Neural progenitor cell (in vitro differentiated cells): ENCODE measurements around the gene MRGPRG. TPM values are rescaled to one million over a fixed set of nuclear protein-coding genes. Genes with fewer than 3 reads are reported as not detected.

Source experiments
- DNase-seq: peaks from one replicate; pipeline ENCODE4 v3.0.0-alpha.2; 2016; ENCODE audit warnings: low spot score
- H2AFZ ChIP-seq: fragments of 200-600 bp; sonication (generic); replicated peaks from 2 replicates; pipeline ENCODE4 v1.6.1; 2016; ENCODE audit warnings: antibody characterized with exemption
- H3F3A ChIP-seq: fragments of 200-600 bp; sonication (generic); 2 replicates; pipeline ENCODE4 v1.6.1; 2016; ENCODE audit warnings: antibody characterized with exemption, low read depth
- H3K27ac ChIP-seq: fragments of 200-600 bp; sonication (generic); 2 replicates; pipeline ENCODE4 v1.5.1; 2016; ENCODE audit warnings: mild to moderate bottlenecking
- H3K27me3 ChIP-seq: fragments of 200-600 bp; sonication (generic); 2 replicates; pipeline ENCODE4 v1.6.1; 2016; ENCODE audit warnings: mild to moderate bottlenecking, moderate library complexity
- H3K36me3 ChIP-seq: fragments of 200-600 bp; sonication (generic); 2 replicates; pipeline ENCODE4 v1.5.1; 2016
- H3K4me1 ChIP-seq: fragments of 200-600 bp; sonication (generic); 2 replicates; pipeline ENCODE4 v1.6.1; 2016; ENCODE audit warnings: mixed run types
- H3K4me2 ChIP-seq: fragments of 200-600 bp; sonication (generic); 2 replicates; pipeline ENCODE4 v1.6.1; 2016
- H3K4me3 ChIP-seq: fragments of 200-600 bp; sonication (generic); 2 replicates; pipeline ENCODE4 v1.5.1; 2016
- H3K79me2 ChIP-seq: fragments of 200-600 bp; sonication (generic); 2 replicates; pipeline ENCODE4 v1.6.1; 2016; ENCODE audit warnings: low read depth
- H3K9ac ChIP-seq: fragments of 200-600 bp; sonication (generic); 2 replicates; pipeline ENCODE4 v1.6.1; 2016
- H3K9me3 ChIP-seq: fragments of 200-600 bp; sonication (generic); 2 replicates; pipeline ENCODE4 v1.5.1; 2016; ENCODE audit warnings: low read depth
- H4K20me1 ChIP-seq: fragments of 200-600 bp; sonication (generic); 2 replicates; pipeline ENCODE4 v1.6.1; 2016; ENCODE audit warnings: low read depth
- H3K27ac Mint-ChIP-seq: 3 replicates; pipeline ENCODE4 v1.8.0; 2021; ENCODE audit warnings: mixed read lengths
- H3K27me3 Mint-ChIP-seq: 2 replicates; pipeline ENCODE4 v1.8.0; 2022; ENCODE audit warnings: low read depth, mild to moderate bottlenecking, inconsistent platforms, moderate library complexity, mixed read lengths; ENCODE audit not compliant: insufficient read depth
- H3K36me3 Mint-ChIP-seq: 3 replicates; pipeline ENCODE4 v1.8.0; 2021; ENCODE audit warnings: mixed read lengths
- H3K4me1 Mint-ChIP-seq: 3 replicates; pipeline ENCODE4 v1.8.0; 2021; ENCODE audit warnings: mixed read lengths
- H3K4me3 Mint-ChIP-seq: 3 replicates; pipeline ENCODE4 v1.8.0; 2021; ENCODE audit warnings: mild to moderate bottlenecking, moderate library complexity, mixed read lengths
- H3K9me3 Mint-ChIP-seq: 3 replicates; pipeline ENCODE4 v1.8.0; 2020; ENCODE audit warnings: mixed read lengths
- CTCF ChIP-seq: fragments of 200-600 bp; sonication (generic); IDR thresholded peaks from 2 replicates; pipeline ENCODE4 v1.5.1; 2017; ENCODE audit warnings: antibody characterized with exemption, mild to moderate bottlenecking
- EZH2 ChIP-seq: fragments of 200-600 bp; sonication (generic); IDR thresholded peaks from 2 replicates; pipeline ENCODE4 v1.6.1; 2017; ENCODE audit warnings: antibody characterized with exemption, mild to moderate bottlenecking, moderate library complexity
- EZH2phosphoT487 ChIP-seq: fragments of 200-600 bp; sonication (generic); IDR thresholded peaks from 2 replicates; pipeline ENCODE4 v1.6.1; 2017; ENCODE audit warnings: antibody characterized with exemption
- total RNA-seq: library from RNA; depleted of rRNA; stranded (reverse); fragments of >200 nt; gene quantifications from 2 replicates; pipeline ENCODE4 v1.2.3, GENCODE V29; 2015; ENCODE audit warnings: low replicate concordance

Gene MRGPRG
- total RNA-seq, 1 donor from 2014 or later: not detected

- DNase-seq: no peak
- no peak overlapping the region for H3K4me3 Mint-ChIP-seq
- peaks cover 3% of the 10 kb centered on the region for H3K4me1 Mint-ChIP-seq
- peaks cover 3% of the 10 kb centered on the region for H3K9me3 Mint-ChIP-seq
- Histone ChIP-seq H3K4me3 (no peak overlapping the region), H3K27me3 (peaks cover 27% of the 10 kb centered on the region), H3K4me1 (no peaks in the 10 kb centered on the region), H3F3A (no peaks in the 10 kb centered on the region), H3K27ac (no peak overlapping the region), H3K4me2 (no peak overlapping the region), H3K36me3 (no peaks in the 10 kb centered on the region), H3K9ac (no peak overlapping the region), H3K9me3 (peaks cover 6% of the 10 kb centered on the region), H2AFZ (no peak overlapping the region), H3K79me2 (no peaks in the 10 kb centered on the region), H4K20me1 (no peaks in the 10 kb centered on the region)
- no peaks in the 10 kb centered on the region for H3K36me3 Mint-ChIP-seq
- H3K27me3 Mint-ChIP-seq: peaks cover 16% of the 10 kb centered on the region
- no peak overlapping the region for H3K27ac Mint-ChIP-seq
- TF ChIP-seq EZH2phosphoT487: no peak
- TF ChIP-seq EZH2: no peak
- no peak for TF ChIP-seq CTCF
These were observed 10.3 kb downstream of the MRGPRG start for GRCh38 chr11:3208272-3208671.

GRCh38 chr11:3207526-3208189 lies 11.0 kb downstream of the MRGPRG start:
- Histone ChIP-seq H3K4me2 (no peak overlapping the region), H3K79me2 (no peaks in the 10 kb centered on the region), H3F3A (no peaks in the 10 kb centered on the region), H3K4me1 (peaks cover 6% of the 10 kb centered on the region), H3K36me3 (no peaks in the 10 kb centered on the region), H4K20me1 (no peaks in the 10 kb centered on the region), H3K9me3 (peaks cover 6% of the 10 kb centered on the region), H3K27ac (no peak overlapping the region), H2AFZ (no peak overlapping the region), H3K9ac (no peak overlapping the region), H3K4me3 (no peak overlapping the region), H3K27me3 (peaks cover 34% of the 10 kb centered on the region)
- Mint-ChIP-seq H3K4me1 (peaks cover 4% of the 10 kb centered on the region), H3K27me3 (peaks cover 16% of the 10 kb centered on the region), H3K36me3 (no peaks in the 10 kb centered on the region), H3K27ac (no peak overlapping the region), H3K9me3 (peaks cover 3% of the 10 kb centered on the region), H3K4me3 (no peak overlapping the region)
- DNase-seq: no peak
- TF ChIP-seq EZH2phosphoT487 (no peak), CTCF (no peak), EZH2 (no peak)

GRCh38 chr11:3206922-3207204 lies 11.8 kb downstream of the MRGPRG start:
- Histone ChIP-seq H3F3A (no peaks in the 10 kb centered on the region), H3K4me2 (no peak overlapping the region), H3K4me3 (no peak overlapping the region), H3K4me1 (peaks cover 7% of the 10 kb centered on the region), H4K20me1 (no peaks in the 10 kb centered on the region), H3K9ac (no peak overlapping the region), H3K36me3 (no peaks in the 10 kb centered on the region), H3K9me3 (peaks cover 6% of the 10 kb centered on the region), H3K27ac (no peak overlapping the region), H3K79me2 (no peaks in the 10 kb centered on the region), H2AFZ (no peak overlapping the region), H3K27me3 (peaks cover 42% of the 10 kb centered on the region)
- no peak overlapping the region for H3K4me3 Mint-ChIP-seq
- no peak for TF ChIP-seq EZH2phosphoT487
- TF ChIP-seq EZH2: no peak
- no peak for TF ChIP-seq CTCF
- peaks cover 19% of the 10 kb centered on the region for H3K27me3 Mint-ChIP-seq
- peaks cover 6% of the 10 kb centered on the region for H3K4me1 Mint-ChIP-seq
- DNase-seq: no peak
- no peaks in the 10 kb centered on the region for H3K36me3 Mint-ChIP-seq
- peaks cover 3% of the 10 kb centered on the region for H3K9me3 Mint-ChIP-seq
- H3K27ac Mint-ChIP-seq: no peak overlapping the region
